Choroid plexus epithelial cell (primary cell): Measurements from ENCODE around the gene PEX16.

ENCODE experiments used
- DNase-seq: peaks from one replicate; pipeline ENCODE4 v3.0.0-alpha.2; 2010; ENCODE audit warnings: low read depth
- H3K4me3 ChIP-seq: 2 replicates; pipeline ENCODE4 v1.5.1; 2011; ENCODE audit warnings: low read depth, mild to moderate bottlenecking, control low read depth, low read length, moderate library complexity
- TF ChIP-seq, protein P1 (sequence below): conservative IDR thresholded peaks from 2 replicates; pipeline ENCODE4 v1.5.1; 2011; ENCODE audit warnings: low read depth, mild to moderate bottlenecking, control low read depth, inconsistent platforms, low read length, moderate library complexity

Gene PEX16

DNA sequence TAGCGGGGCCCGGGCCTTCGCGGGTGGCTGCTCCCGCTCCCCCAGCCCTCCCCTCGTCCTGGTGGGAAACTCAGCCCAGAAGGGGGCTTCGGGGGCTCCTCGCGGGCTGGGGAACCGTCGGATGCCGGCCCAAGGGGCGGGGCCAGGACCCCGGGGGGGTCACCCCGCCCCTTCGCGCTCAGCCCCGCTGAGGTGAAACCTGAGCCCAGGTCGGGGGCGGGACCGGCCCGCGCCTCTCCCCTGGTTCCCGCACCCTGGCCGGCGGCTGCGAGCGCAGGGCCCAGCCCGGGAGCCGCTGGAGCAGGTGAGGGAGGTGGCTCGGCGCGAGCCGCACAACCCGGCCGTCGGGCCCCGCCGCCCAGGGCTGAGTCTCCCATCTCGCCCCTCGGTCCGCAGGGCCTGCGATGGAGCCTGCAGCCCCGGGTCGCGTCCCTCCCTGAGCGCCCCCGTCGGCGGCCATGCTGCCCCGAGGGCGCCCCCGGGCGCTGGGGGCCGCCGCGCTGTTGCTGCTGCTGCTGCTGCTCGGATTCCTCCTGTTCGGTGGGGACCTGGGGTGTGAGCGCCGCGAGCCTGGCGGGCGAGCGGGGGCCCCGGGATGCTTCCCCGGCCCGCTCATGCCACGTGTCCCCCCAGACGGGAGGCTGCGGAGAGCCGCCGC, 4.9 kb upstream of the PEX16 start, which contains the start of gene LARGE2:
LARGE2 (plus strand) TSS at position 232 of the 658 bp plus-strand sequence; CDS start at position 459, 227 bp downstream.
- no peak within 1 kb of the TSS for H3K4me3 ChIP-seq
- TF ChIP-seq, protein P1, sequence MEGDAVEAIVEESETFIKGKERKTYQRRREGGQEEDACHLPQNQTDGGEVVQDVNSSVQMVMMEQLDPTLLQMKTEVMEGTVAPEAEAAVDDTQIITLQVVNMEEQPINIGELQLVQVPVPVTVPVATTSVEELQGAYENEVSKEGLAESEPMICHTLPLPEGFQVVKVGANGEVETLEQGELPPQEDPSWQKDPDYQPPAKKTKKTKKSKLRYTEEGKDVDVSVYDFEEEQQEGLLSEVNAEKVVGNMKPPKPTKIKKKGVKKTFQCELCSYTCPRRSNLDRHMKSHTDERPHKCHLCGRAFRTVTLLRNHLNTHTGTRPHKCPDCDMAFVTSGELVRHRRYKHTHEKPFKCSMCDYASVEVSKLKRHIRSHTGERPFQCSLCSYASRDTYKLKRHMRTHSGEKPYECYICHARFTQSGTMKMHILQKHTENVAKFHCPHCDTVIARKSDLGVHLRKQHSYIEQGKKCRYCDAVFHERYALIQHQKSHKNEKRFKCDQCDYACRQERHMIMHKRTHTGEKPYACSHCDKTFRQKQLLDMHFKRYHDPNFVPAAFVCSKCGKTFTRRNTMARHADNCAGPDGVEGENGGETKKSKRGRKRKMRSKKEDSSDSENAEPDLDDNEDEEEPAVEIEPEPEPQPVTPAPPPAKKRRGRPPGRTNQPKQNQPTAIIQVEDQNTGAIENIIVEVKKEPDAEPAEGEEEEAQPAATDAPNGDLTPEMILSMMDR, result no peak
- DNase-seq, result no peak

DNA sequence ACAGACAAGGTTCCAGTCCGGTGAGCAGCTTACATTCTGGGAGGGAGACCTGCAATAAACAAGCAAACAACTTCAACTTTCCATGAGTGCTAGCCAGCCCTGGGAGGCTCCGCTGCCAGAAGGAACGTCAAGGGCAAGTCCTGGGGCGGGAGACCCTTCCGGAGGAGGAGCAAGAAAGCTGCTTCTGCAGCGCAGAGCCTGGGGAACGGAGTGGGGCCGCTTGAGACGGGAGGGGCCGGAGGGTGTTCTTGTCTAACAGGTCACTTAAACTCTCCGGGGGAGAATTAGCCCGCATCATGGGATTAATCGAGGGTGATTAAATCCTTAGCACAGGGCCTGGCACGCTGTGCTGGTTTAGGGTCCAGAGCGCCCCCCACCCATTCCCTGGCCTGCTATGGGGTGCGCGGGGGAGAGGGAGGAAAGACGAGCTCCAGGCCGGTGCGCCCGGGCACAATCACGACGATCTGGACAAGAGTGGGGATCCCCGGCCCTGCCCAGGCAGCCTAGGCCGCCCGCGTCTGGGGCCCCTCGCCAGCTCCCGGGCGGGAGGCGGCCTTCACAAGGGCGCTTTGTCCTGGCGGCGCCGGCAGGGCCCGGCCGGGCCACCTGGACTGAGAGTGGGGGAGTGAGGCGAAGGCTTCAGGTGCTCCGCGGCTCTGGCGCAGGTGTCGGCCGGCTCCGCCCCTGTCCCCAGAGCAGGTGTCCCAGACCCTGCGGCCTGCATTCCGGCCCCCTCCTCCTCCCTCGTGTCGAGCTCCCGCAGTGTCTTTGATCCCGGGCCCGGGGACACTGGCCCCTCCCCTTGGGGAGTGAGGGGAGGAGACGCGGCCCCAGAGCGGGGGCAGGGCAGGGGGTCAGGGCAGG, 4.1 kb upstream of the PEX16 start:
- H3K4me3 ChIP-seq, result no peak overlapping the region
- DNase-seq, result no peak

DNA sequence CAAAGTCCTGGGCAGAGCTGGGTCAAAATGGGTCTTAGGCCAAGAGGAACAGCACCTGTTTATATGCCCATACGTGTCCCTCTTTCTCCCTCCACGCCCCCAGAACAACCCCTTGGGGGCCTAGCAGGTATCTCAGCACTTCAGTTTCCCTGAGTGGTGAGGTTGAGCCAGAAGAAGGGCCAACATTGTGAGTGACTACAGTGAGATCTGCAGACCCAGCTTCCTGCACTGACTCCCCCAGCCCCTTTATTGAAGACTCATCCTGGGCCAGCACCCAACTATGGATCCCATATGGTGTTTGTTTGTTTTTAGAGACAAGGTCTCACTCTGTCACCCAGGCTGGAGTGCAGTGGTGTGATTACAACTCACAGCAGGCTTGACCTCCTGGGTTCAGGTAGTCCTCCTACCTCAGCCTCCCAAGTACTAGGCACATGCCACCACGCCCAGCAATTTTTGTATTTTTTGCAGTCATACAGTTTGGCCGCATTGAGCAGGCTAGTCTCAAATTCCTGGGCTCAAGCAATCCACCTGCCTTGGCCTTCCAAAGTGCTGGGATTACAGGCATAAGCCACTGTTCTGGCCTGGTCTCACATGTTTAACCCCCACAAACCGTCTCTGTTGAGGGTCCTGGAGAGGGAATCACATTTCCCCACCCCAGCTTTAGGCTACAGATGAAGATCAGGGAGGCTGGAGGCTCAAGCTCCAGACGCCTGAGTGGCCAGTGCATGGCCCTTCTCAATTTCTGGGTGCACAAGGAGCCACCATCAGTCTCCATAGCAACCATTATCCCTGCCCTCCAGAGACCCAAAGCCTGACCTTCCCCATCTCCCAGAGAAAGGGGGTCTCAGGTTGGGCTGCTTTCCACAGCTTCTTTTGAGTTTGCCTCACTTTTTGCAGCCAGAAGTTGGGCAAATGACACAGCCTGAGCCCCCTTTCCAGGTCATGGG, 3.1 kb upstream of the PEX16 start:
- no peak for DNase-seq
- TF ChIP-seq, protein P1, result no peak

More for the DNA sequence above, 4.1 kb upstream of the PEX16 start:
- TF ChIP-seq, protein P1, result no peak

DNA sequence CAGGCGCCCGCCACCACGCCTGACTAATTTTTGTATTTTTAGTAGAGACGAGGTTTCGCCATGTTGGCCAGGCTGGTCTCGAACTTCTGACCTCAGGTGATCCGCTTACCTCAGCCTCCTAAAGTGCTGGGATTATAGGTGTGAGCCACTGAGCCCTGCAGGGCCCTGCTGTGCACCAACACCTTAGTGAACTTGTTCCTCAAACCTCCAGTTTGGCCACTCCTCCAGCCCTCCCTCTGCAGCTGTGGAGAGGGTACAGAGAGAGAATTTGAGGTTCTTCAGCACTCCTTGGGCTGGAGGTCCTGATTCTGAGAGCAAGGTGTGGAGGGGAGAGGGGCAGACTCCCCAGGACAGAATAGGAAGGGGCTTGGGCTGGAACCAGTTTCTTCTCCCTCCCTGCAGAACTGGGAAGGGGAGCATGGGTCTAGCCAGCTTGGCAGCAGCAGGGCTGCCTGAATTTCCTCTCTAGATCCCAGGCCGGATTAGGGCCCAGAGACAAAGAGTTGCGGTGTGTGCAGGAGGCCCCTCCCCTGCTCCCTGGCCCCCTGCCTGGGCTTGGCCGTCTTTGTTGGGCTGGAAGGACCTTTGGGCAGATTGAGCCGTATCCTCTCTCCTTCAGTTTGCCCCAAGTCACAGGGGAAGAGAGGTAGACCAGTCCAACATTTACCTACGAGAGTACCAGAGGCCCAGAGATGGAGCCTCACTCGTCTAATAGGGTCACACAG, 2.3 kb upstream of the PEX16 start:
- DNase-seq, result no peak
- TF ChIP-seq, protein P1, result no peak
- no peak overlapping the region for H3K4me3 ChIP-seq

More for the DNA sequence above, 3.1 kb upstream of the PEX16 start:
- H3K4me3 ChIP-seq, result no peak overlapping the region

DNA sequence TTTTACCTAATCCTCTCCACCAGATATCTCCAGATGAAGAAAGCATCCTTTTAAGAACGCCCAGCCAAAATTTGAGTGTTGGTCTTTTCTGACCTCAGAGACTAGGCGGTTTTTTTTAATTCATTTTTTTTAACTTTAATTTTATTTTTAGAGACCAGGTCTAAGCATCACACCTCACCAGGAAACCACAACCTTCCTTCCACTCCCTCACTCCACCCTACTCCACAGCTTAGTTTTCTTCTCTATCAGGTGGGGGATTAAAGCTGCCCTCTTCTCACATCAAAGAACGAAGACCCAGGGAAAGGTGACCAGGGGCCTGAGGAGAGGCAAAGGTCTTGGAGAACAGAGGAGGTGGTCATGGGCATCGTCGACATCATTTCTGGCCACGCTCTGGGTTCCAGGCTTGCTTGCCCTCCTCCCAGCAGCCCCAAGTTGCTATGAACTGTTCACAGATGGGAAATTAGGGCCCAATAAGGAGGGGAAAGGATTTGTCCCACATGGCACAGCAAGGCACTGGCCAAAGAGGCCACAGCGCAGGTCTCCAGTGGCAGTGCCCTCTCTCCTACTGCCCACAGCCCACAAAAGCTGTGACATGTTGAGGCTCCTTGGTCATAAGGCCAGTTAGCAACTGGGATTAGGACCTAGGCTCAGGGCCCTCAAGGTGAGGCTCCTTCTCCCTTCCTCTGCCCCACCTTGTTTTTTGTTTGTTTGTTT, 1.4 kb upstream of the PEX16 start:
- TF ChIP-seq, protein P1, result no peak
- peak overlapping the region; percentile 99 for H3K4me3 ChIP-seq
- no peak for DNase-seq
